GM10248 (cell line): ENCODE results near the gene VIL1.
A peak's percentile ranks its signal among the peaks of the same experiment; 100 is the strongest.

Source experiments
- CTCF ChIA-PET: fragments of 300-600 bp; sonication (Branson Sonifier 250); formaldehyde crosslinking; extraction: SDS; loops from one replicate; lab custom pipeline; 2021; ENCODE audit warnings: antibody characterized with exemption; lab: Yijun Ruan, JAX
- POLR2A ChIA-PET: fragments of 350-650 bp; sonication (Branson Sonifier 250); formaldehyde crosslinking; extraction: SDS; loops from one replicate; lab custom pipeline; 2020; ENCODE audit warnings: antibody characterized with exemption; lab: Yijun Ruan, JAX
- DNase-seq: peaks from one replicate; pipeline ENCODE4 v3.0.0; 2012; ENCODE audit errors: extremely low spot score
- CTCF ChIP-seq: IDR thresholded peaks from 2 replicates; pipeline ENCODE4 v1.5.1; 2012; ENCODE audit warnings: mild to moderate bottlenecking, low read depth; ENCODE audit errors: extremely low read depth, missing control alignments, control extremely low read depth

The VIL1 gene

GRCh38 chr2:218438596-218438995 lies 19.7 kb downstream of the VIL1 start:
- TF ChIP-seq CTCF: no peak
- peak; percentile 24 for DNase-seq
- ChIA-PET POLR2A (no interaction called here), CTCF (interaction anchor here (1.1 kb wide), 1 partner anchor 293 kb away, joined by 3 read pairs; no protein-coding TSS in a partner anchor)

- no peak for DNase-seq
- TF ChIP-seq CTCF: no peak
- POLR2A ChIA-PET: interaction anchor here (0.7 kb wide), 1 partner anchor 190 kb away, joined by 3 read pairs; no protein-coding TSS in a partner anchor
- CTCF ChIA-PET: interaction anchor here (1.4 to 2.0 kb wide), 4 partner anchors 9 to 403 kb away, joined by 3 to 8 read pairs (median 5); no protein-coding TSS in a partner anchor
These were observed 25.9 kb downstream of the VIL1 start for GRCh38 chr2:218444692-218445357.

- DNase-seq: no peak
- ChIA-PET POLR2A (no interaction called here), CTCF (interaction anchor here (1.4 to 2.0 kb wide), 4 partner anchors 8 to 402 kb away, joined by 3 to 8 read pairs (median 5); no protein-coding TSS in a partner anchor)
- TF ChIP-seq CTCF: no peak
These were observed 26.7 kb downstream of the VIL1 start for GRCh38 chr2:218445602-218446001.

GRCh38 chr2:218446547-218446946 lies 27.6 kb downstream of the VIL1 start:
- ChIA-PET CTCF (interaction anchor here (1.2 to 2.0 kb wide), 2 partner anchors 18 kb away, joined by 3 to 6 read pairs; no protein-coding TSS in a partner anchor), POLR2A (no interaction called here)
- DNase-seq: no peak
- no peak for TF ChIP-seq CTCF

GRCh38 chr2:218447072-218447471 lies 28.1 kb downstream of the VIL1 start:
- CTCF ChIA-PET: interaction anchor here (1.2 to 2.0 kb wide), 2 partner anchors 17 to 19 kb away, joined by 3 to 6 read pairs; no protein-coding TSS in a partner anchor
- POLR2A ChIA-PET: no interaction called here
- no peak for TF ChIP-seq CTCF
- no peak for DNase-seq

GRCh38 chr2:218448934-218449333 lies 30.0 kb downstream of the VIL1 start:
- POLR2A ChIA-PET: no interaction called here
- TF ChIP-seq CTCF: no peak
- no peak for DNase-seq
- CTCF ChIA-PET: interaction anchor here (0.8 kb wide), 1 partner anchor 18 kb away, joined by 3 read pairs; no protein-coding TSS in a partner anchor
